ENCODE results near the gene TRAF7. TPM values are rescaled to one million over a fixed set of nuclear protein-coding genes. Genes with fewer than 3 reads are reported as not detected.
A peak's percentile ranks its signal among the peaks of the same experiment; 100 is the strongest.

Gene TRAF7
- total RNA-seq, 2 experiments from 2014 or later = 19.9 to 24.0 TPM

- Mint-ChIP-seq H3K4me1 (ENCODE audit: low read depth) (peaks cover 47% of the 10 kb centered on the region), H3K9me3 (no peaks in the 10 kb centered on the region), H3K27me3 (no peaks in the 10 kb centered on the region), H3K36me3 (ENCODE audit: low read depth) (peaks cover 19% of the 10 kb centered on the region), H3K27ac (peak overlapping the region; percentile 75), H3K4me3 (peak overlapping the region; percentile 89)
- no peak for TF ChIP-seq CTCF (IDR thresholded peaks at IDR 0.05)
- no peak for ATAC-seq (ENCODE audit: poor library complexity)
- Histone ChIP-seq H3K4me1 (ENCODE audit: insufficient read depth, low read length) (peaks cover 89% of the 10 kb centered on the region), H3K4me3 (ENCODE audit: low read length) (peak overlapping the region; percentile 71), H3K27me3 (ENCODE audit: control insufficient read depth in 1 of 2, insufficient read depth in 2 of 2, low read length in 2 of 2) (no peaks in the 10 kb centered on the region), H3K36me3 (ENCODE audit: insufficient read depth, low read length) (peaks cover 17% of the 10 kb centered on the region), H3K27ac (ENCODE audit: low read depth in 1 of 2, low read length in 2 of 2) (no peak overlapping the region), H3K9me3 (ENCODE audit: control insufficient read depth in 1 of 2, insufficient read depth in 1 of 2, low read length in 2 of 2) (no peaks in the 10 kb centered on the region)
- CTCF ChIA-PET = interaction anchor here (0.6 to 2.0 kb wide), 7 partner anchors 12 to 149 kb away, joined by 3 to 9 read pairs (median 3); no protein-coding TSS in a partner anchor
- intact Hi-C loops (cut with DNase I, micrococcal nuclease) = loop anchor here (1.0 to 10.0 kb wide), 4 partner anchors 130 to 291 kb away; partner anchors contain the start of gene NDUFB10 (in 1 of the 2)
- POLR2A ChIA-PET = interaction anchor here (0.9 to 2.8 kb wide), 6 partner anchors 13 to 188 kb away, joined by 3 to 33 read pairs (median 4); partner anchors contain the start of genes NTHL1, PKD1, RPS2 and TBL3
- DNase-seq = peak in 1 of 14 experiments; percentile 48
These were observed 2.7 kb upstream of the TRAF7 start for GRCh38 chr16:2152695-2153506.

- intact Hi-C loops (cut with DNase I, micrococcal nuclease) = loop anchor here (1.0 to 10.0 kb wide), 3 partner anchors 106 to 292 kb away; no protein-coding TSS in a partner anchor
- H3K4me1 ChIP-seq (ENCODE audit: insufficient read depth, low read length) = peaks cover 86% of the 10 kb centered on the region
- peaks cover 18% of the 10 kb centered on the region for H3K36me3 ChIP-seq (ENCODE audit: insufficient read depth, low read length)
- ChIA-PET POLR2A (interaction anchor here (0.8 to 2.8 kb wide), 43 partner anchors 8 to 1518 kb away, joined by 3 to 41 read pairs (median 8); partner anchors contain the start of genes AMDHD2, ATP6V0C, CCNF and ECI1), CTCF (interaction anchor here (0.6 to 2.4 kb wide), 9 partner anchors 14 to 190 kb away, joined by 3 to 12 read pairs (median 4); partner anchors contain the start of genes NTHL1, RPS2 and TSC2)
- peak overlapping the region; percentile 89 for H3K4me3 Mint-ChIP-seq
- H3K4me3 ChIP-seq (ENCODE audit: low read length) = peak overlapping the region; percentile 71
- H3K4me1 Mint-ChIP-seq (ENCODE audit: low read depth) = peaks cover 51% of the 10 kb centered on the region
- ATAC-seq (ENCODE audit: poor library complexity) (no peak), DNase-seq (peak in 5 of 14 experiments; percentile 17 to 41 (median 27))
- H3K27me3 Mint-ChIP-seq = no peaks in the 10 kb centered on the region
- peak overlapping the region; percentile 64 to 68 for H3K27ac ChIP-seq (ENCODE audit: low read depth in 1 of 2, low read length in 2 of 2)
- no peak for TF ChIP-seq CTCF (IDR thresholded peaks at IDR 0.05)
- H3K27ac Mint-ChIP-seq = peak overlapping the region; percentile 75
- H3K36me3 Mint-ChIP-seq (ENCODE audit: low read depth) = peaks cover 19% of the 10 kb centered on the region
- H3K27me3 ChIP-seq (ENCODE audit: control insufficient read depth in 1 of 2, insufficient read depth in 2 of 2, low read length in 2 of 2) = no peaks in the 10 kb centered on the region
- H3K9me3 ChIP-seq (ENCODE audit: control insufficient read depth in 1 of 2, insufficient read depth in 1 of 2, low read length in 2 of 2) = no peaks in the 10 kb centered on the region
- no peaks in the 10 kb centered on the region for H3K9me3 Mint-ChIP-seq
These were observed 970 bp upstream of the TRAF7 start for GRCh38 chr16:2154533-2155090.

All from CD4-positive, alpha-beta T cell (primary cell).